NCI-H2171 treated with DMSO at 0.1 percent for 48 hours (cell line): ENCODE results near the gene POU2AF3.
A peak's percentile ranks its signal among the peaks of the same experiment; 100 is the strongest.

Experiments
- DNase-seq: peaks from one replicate; lab custom pipeline; 2025; lab: John Stamatoyannopoulos, UW

The POU2AF3 gene

GRCh38 chr11:111329306-111330204 is 31.2 kb downstream of the POU2AF3 start:
- peak; percentile 13 for DNase-seq

DNA sequence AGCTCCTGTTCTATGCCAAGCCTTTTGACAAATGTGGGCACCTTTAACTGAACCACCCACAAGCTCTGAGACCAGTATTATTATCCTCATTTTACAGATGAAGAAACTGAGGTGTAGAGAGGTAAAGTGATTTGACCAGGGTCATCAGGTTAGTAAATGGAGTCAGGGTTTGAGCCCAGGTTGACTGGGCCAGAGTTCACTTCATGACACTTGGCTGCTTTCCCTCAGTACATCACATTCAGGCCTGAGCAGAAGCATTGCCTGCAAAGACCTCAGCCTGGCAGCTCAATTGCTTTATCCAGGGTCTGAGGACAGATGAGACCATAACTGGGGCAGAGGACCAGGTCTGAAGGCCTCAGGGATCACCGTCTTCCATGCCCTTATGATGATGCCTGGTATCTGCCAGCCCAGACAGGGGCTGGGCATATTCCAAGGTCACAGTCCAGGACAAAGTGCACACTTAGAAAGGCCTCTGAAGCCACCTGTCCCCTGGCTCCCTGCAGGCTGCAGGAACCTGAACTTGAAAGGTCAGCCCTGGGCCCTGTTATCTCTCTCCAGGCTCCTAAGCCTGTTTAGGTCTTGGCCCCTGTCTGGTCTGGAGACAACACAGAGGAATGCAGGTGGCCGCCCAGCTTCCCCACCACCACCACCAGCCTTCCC is 32.0 kb downstream of the POU2AF3 start:
- no peak for DNase-seq

DNA sequence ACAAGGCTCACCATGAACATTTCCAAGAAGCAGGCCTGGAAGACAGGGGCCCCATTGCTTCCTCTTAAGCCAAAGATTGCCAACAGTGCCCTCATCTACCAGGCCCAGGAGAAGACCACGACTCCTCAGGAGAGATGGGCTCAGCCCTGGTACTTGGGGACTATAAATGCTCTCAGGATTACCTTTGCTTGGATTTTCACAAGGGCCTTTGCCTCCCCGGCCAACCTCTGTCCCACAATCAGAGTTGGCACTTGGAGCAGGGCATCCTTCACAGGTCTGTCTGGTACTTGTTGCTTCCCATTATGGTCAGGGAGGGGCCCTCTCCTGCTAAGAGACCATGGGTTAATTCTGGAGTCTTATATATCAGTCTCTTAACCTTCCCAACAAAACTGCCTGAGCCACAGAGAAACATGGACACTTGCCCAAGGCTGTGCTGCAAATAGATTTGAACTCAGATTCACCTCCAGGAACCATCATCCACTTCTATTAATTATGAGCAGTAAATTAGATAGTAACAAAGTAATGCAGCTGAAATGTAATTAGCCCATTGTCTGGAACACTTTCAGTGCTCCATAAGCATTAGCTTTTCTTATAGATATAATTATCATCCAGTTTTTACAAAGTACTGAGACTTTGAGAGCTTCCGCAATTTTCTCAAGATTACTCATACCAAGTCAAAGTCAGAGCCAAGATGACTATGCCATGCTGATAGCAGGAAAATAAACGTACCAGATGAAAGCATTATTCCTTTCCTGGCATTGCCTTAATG is 33.5 kb downstream of the POU2AF3 start:
- DNase-seq = no peak

- peak; percentile 86 for DNase-seq
Measured at GRCh38 chr11:111334532-111335502, 36.5 kb downstream of the POU2AF3 start.

- DNase-seq = no peak
Measured at GRCh38 chr11:111335549-111335948, 37.2 kb downstream of the POU2AF3 start.

DNA sequence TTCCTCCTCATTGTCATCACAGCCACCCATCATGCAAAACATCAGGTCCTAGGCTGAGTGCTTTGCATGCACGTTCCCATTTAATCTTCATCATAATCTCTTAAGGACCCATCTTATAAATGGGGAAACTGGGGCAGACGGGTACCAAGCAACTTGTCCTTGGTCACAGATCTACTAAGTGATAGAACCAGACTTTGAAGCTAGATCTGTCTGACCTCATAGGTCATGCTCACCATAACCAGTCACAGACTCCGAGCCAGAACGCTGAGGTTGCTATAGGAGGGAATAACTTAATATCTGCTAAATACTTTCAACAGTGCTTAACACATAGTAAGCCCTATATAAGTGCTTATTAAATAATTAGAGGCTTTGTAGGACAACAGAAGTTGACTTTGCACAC is 37.7 kb downstream of the POU2AF3 start:
- DNase-seq = no peak

GRCh38 chr11:111336582-111337256 is 38.4 kb downstream of the POU2AF3 start:
- no peak for DNase-seq

DNA sequence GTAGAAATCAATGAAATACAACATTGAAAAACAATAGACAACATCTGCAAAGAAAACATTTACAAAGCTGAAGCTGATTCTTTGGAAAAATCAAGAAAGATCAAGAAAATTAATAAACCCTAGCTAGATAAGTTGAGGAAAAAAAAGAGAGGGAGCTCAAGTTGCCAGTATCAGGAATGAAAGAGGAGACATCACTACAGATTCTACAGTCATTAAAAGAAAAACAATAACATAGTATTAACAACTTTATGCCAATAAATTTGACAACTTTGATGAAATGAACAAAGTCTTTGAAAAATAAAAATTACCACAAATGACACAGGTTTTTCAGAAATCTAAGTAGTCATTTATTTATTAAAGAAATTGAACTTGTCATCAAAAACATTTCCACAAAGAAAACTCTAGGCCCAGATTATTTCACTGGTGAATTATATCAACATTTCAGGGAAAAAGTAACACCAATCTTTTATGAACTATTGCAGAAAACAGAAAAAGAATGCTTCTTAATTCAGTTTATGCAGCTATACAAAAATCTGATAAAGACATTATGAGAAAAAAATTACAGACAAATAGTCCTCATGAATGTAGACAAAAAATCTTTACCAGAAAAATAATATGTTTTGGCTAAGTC is 41.5 kb downstream of the POU2AF3 start:
- DNase-seq = no peak

- DNase-seq = no peak
Measured at GRCh38 chr11:111342329-111342728, 44.0 kb downstream of the POU2AF3 start.

GRCh38 chr11:111344032-111344431 is 45.7 kb downstream of the POU2AF3 start:
- peak; percentile 12 for DNase-seq

DNA sequence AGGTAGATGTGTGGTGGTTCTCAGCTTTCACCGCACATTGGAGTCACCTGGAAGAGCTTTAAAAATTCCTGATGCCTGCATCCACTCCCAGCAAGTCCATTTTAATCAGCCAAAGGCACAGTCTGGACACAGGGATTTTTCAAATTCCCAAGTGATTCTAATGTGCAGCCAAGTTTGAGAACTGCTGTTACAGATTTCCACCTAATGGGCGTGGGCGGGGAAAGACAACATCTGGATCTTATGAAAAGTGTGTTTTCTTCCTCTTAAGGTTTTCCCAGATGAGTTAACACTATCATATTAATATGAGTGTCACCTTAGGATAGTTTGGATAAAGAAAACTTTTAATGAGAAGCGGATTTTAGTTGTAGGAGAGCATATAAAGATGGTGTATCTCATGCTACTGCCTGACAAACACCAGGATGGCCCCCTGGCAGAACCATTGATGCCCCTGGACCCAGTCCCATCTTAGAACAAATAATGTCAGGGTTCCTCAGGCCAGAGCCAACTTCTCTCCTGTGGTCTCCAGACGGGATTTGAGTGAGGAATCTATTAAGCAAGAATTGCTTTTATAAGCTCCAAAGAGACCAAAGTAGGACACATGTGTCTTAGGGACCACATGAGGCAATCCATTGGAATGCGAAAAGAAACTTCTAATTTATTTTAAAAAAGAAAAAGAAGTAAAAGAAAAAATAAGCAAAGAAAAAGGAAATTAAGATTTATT is 48.8 kb downstream of the POU2AF3 start:
- no peak for DNase-seq

DNA sequence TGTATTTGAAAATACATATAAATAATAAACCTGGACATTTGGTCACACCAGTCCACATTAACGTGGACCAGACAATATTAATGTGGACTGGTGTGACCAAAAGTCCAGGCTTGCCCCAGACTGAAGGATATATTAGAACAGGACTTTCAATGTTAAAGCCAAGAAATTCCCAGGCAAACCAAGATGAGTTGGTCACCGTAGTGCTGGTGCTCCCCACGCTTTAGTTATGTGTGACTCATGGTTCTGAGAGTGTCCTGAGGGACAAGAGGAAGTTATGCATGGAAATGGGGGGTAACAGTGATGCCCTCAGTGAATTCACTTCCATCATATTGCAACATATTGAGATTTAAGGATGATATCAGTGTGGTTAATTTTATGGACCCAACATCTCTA is 49.4 kb downstream of the POU2AF3 start:
- no peak for DNase-seq

DNA sequence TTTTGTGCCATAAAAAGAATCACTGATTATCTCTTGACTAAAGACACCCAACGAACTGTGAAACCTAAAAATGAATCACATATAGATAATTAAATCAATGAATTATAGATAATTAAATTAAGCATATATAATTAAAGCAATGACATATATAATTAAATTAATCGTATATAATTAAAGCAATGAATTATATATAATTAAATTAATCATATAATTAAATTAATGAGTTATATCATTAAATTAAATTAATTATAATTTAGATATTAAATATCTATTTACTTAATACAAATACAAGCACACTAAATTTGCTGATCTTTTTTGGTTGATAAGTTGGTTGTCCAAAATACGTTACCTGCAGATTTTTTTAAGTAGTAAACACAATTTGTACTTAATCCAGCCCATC is 49.8 kb downstream of the POU2AF3 start:
- no peak for DNase-seq

- DNase-seq = no peak
Measured at GRCh38 chr11:111349191-111349695, 50.9 kb downstream of the POU2AF3 start.

DNA sequence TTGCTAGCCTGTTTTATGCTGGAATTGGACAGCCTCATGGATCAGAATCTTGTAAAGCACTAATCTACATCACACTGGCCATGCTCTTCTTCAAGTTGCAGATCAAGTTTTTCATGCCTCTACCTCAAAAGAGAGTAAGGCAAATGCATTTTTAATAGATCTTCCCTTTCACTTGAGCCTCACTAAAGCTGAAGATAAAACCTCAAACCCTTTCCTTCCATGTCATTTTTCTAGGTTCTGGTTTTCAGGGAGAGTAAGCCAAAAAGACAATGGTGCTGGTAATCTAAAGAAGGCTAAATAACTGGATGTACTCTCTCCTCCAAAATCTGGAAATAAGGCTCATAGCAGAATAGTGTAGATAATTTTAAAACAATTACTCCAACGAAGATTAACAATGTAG is 52.5 kb downstream of the POU2AF3 start:
- no peak for DNase-seq

DNA sequence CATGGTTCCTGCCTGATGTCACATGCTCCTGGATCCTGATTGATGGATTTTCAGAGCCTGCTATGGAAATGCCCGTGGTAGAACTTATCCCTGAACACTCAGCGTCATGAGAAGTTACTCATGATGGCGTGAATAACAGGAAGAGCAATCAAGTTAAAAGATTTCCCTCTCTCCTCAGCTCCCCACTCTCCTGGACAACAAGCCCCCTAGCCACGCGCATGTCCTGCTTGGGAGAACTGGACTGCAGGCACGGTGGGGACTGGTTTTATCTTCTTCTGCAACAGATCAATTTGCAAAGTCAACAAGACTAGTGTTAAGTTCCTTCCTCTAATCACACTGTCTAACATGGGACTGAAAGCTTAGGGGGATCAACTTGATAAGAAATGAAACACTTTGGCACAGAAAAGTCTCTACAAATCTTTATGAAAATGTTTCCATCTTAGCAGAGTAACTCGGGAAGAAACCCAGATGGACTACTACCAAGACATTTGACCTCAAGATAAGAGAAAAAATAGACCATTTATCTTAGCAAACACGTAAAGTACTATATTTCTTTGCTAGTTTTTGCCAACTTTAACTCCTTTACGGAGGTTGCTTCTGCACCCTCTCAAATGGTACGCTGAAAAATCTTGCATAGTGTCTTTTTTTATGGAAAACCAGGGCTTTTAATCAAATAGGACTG is 53.2 kb downstream of the POU2AF3 start:
- no peak for DNase-seq

DNA sequence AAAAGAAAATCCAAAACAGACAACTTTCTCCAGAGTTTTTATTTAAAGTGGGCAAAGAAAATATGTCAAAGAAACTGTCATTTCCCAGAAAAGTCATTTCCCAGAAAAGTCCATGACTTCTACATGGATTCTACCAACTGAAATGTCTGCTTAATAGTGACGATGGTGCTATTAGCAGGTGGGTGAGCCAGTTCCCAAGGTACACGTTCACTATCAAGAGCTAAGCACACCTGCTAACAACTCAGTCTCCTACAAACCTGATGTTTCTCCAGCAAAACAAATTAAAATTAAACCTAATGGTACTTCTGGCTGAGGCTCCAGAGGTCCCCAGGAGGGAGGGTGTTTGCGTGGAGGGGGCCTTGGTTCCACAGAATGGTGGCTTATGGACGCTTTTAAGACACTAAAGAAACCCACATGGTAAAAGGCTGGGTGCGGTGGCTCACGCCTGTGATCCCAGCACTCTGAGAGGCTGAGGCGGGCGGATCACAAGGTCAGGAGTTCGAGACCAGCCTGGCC is 53.9 kb downstream of the POU2AF3 start:
- DNase-seq = no peak

DNA sequence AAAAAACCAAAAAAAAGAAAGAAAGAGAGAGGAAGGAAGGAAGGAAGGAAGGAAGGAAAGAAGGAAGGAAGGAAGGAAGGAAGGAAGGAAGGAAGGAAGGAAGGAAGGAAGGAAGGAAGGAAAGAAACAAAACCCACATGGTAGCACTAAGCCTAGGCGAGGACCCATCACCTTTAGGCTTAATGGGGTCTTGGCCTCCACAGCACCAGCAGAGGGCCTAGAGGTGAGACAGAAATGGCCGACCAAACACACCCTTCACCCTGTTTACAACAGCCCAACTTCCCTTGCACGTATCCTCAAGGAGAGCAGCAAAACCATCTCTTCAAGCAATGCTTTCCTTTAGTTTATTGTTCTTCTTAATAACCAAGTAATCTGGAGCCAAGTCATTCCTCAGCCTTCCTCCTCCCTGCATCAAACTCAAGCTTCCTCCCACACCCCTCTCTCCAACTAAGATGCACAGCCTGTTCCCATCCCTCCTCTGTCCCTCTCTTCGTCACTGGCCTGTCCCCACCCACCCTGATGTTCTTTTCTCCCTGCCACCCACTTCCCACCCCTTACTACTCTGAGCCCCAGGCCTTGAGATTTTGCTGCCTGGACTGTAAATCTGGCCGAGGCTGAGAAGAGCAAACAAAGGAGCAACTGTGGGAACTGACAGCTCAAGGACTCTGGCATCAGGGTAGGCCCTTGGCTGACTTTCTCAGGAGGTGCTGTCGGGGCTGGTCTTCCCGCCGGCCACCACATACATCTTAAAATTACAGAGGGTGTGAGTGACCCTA is 54.8 kb downstream of the POU2AF3 start:
- DNase-seq = no peak
